T1000 (cell line): ENCODE results near the gene LIX1L.

Experiments
- DNase-seq: peaks from one replicate; lab custom pipeline; 2025; ENCODE audit warnings: mixed read lengths; lab: John Stamatoyannopoulos, UW

LIX1L gene

GRCh38 chr1:145893306-145894055 is 64.3 kb downstream of the LIX1L start:
- no peak for DNase-seq

GRCh38 chr1:145892486-145893087 is 65.2 kb downstream of the LIX1L start:
- no peak for DNase-seq

GRCh38 chr1:145891587-145892485 is 66.0 kb downstream of the LIX1L start:
- peak; percentile 92 for DNase-seq

GRCh38 chr1:145891143-145891542 is 66.7 kb downstream of the LIX1L start:
- DNase-seq, result no peak

- no peak for DNase-seq
These were observed 68.1 kb downstream of the LIX1L start for GRCh38 chr1:145889722-145890121.

- DNase-seq, result no peak
These were observed 70.2 kb downstream of the LIX1L start for GRCh38 chr1:145887631-145888030.

- DNase-seq, result no peak
These were observed 71.0 kb downstream of the LIX1L start for GRCh38 chr1:145886816-145887215.

GRCh38 chr1:145886390-145886789 is 71.4 kb downstream of the LIX1L start:
- no peak for DNase-seq

- DNase-seq, result peak; percentile 44
These were observed 72.0 kb downstream of the LIX1L start, which contains the start of gene ANKRD35 for GRCh38 chr1:145885738-145886287. Gene ANKRD35, minus strand, starts transcription at chr1:145885866. Its CDS starts 108 bp downstream, at chr1:145885758.

- no peak for DNase-seq
These were observed 73.1 kb downstream of the LIX1L start for GRCh38 chr1:145884675-145885074.
